Tibial artery (tissue), 4 donors: Measurements from ENCODE around the gene KRT34.

Experiments used
- DNase-seq, 2 donors: peaks; one replicate each; pipeline ENCODE4 v3.0.0-alpha.2; 2019
- H3K27ac ChIP-seq, 2 donors: fragments of 200-600 bp; sonication (generic) in 1 of 2; 1 replicate in 1 of 2; 2 replicates in 1 of 2; pipeline ENCODE4 v1.5.1; 2018 to 2019; ENCODE audit warnings: mild to moderate bottlenecking in 1 of 2
- H3K27me3 ChIP-seq, 2 donors: fragments of 200-600 bp; sonication (generic) in 1 of 2; one replicate each; pipeline versions ENCODE4 v1.5.1 to v1.6.0; 2016 to 2019
- H3K36me3 ChIP-seq, 3 donors: fragments of 200-600 bp; sonication (generic) in 2 of 3; one replicate each; pipeline ENCODE4 v1.5.1; 2016 to 2019; ENCODE audit warnings: mild to moderate bottlenecking in 2 of 3
- H3K4me1 ChIP-seq, 4 donors: fragments of 200-600 bp; sonication (generic) in 2 of 4; 1 replicate in 3 of 4; 2 replicates in 1 of 4; pipeline ENCODE4 v1.5.1; 2016 to 2019
- H3K4me3 ChIP-seq, 2 donors: fragments of 200-600 bp; sonication (generic) in 1 of 2; 1 replicate in 1 of 2; 2 replicates in 1 of 2; pipeline ENCODE4 v1.5.1; 2018 to 2019; ENCODE audit warnings: mild to moderate bottlenecking in 2 of 2
- H3K9me3 ChIP-seq, 3 donors: fragments of 200-600 bp; sonication (generic) in 1 of 3; one replicate each; pipeline ENCODE4 v1.5.1; 2016 to 2019
- intact Hi-C: fragments of 100-400 bp; cut with DNase I; formaldehyde crosslinking; loops from one replicate; pipeline ENCODE4 v1.15.0; 2023; ENCODE audit warnings: low total_unique reads
- TF ChIP-seq, protein P1 (sequence below), 2 experiments: fragments of 200-600 bp in 1 of 2; fragments of 450-650 bp in 1 of 2; IDR thresholded peaks; one replicate each; pipeline ENCODE4 v1.5.1; 2017 to 2019; ENCODE audit warnings: antibody characterized with exemption in 2 of 2, mild to moderate bottlenecking in 1 of 2, moderate library complexity in 1 of 2

The KRT34 gene

DNA sequence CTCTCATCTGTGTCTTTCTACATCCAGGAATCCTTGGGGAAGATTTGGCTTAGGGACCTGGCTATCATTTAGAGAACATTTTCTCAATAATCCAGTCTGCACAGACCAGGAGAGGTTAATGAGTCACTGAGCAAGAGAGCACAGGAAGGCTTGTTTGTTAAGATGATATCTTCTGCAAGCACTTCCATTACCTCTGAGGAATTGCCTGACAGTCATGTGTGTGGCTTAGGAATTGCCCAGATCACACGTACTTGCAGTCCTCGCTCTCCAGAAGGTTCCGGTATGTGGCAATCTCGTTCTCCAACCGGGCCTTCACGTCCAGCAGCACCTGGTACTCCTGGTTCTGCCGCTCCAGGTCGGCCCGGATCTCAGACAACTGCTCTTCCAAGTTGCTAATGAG is 39.0 kb upstream of the KRT34 start:
- Histone ChIP-seq H3K4me1 (peaks cover 0 to 17% (median 9%) of the 10 kb centered on the region in 4 donors), H3K27me3 (no peaks in the 10 kb centered on the region), H3K27ac (no peak overlapping the region), H3K36me3 (no peaks in the 10 kb centered on the region), H3K4me3 (no peak overlapping the region), H3K9me3 (no peaks in the 10 kb centered on the region)
- TF ChIP-seq, protein P1, sequence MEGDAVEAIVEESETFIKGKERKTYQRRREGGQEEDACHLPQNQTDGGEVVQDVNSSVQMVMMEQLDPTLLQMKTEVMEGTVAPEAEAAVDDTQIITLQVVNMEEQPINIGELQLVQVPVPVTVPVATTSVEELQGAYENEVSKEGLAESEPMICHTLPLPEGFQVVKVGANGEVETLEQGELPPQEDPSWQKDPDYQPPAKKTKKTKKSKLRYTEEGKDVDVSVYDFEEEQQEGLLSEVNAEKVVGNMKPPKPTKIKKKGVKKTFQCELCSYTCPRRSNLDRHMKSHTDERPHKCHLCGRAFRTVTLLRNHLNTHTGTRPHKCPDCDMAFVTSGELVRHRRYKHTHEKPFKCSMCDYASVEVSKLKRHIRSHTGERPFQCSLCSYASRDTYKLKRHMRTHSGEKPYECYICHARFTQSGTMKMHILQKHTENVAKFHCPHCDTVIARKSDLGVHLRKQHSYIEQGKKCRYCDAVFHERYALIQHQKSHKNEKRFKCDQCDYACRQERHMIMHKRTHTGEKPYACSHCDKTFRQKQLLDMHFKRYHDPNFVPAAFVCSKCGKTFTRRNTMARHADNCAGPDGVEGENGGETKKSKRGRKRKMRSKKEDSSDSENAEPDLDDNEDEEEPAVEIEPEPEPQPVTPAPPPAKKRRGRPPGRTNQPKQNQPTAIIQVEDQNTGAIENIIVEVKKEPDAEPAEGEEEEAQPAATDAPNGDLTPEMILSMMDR (IDR thresholded peaks at IDR 0.05) = no peak
- intact Hi-C loops = no loop called here
- DNase-seq = no peak

DNA sequence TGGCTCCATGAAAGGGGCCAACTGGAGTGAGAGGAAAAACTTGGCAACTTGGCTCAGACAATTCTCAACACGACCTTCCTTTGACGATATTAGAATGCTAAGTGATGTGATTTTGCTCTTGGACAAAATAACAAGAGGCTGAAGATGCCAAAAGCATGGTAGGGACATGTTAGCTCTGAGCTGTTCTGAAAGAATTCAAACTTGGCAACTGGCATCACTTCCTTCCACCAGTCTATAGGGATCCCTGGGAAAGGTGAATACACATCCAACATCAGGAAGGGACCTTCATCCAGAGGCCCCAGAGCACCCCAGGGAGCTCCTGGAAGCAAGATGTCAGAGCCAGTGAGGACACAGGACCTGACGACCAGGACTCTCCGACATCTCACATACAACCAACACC is 38.0 kb upstream of the KRT34 start:
- Histone ChIP-seq H3K36me3 (no peaks in the 10 kb centered on the region), H3K4me3 (no peak overlapping the region), H3K27ac (no peak overlapping the region), H3K4me1 (peaks cover 0 to 24% (median 12%) of the 10 kb centered on the region in 4 donors), H3K9me3 (no peaks in the 10 kb centered on the region), H3K27me3 (no peaks in the 10 kb centered on the region)
- intact Hi-C loops = no loop called here
- TF ChIP-seq, protein P1 (IDR thresholded peaks at IDR 0.05) = no peak
- DNase-seq = no peak

DNA sequence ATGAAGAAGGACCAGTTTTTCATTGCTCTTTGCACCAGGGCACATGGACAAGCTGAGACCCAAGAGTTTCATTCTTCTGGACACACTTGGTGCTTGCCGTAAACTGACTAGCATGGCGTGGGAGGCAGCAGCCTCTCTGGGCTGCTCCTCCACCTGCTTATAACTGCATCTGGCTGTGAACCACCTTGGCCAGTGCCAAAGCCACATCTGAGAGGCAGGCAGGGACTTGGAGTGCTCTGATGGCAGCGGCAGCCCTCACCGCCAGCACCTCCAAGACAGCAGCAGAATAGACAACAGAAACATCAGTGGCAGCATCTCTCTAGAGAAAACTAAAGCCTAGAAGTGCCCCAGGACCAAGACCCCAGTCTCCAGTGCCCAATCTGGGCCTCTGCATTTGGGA is 37.6 kb upstream of the KRT34 start:
- H3K4me1 ChIP-seq = peaks cover 0 to 24% (median 12%) of the 10 kb centered on the region in 4 donors
- H3K27ac ChIP-seq = no peak overlapping the region
- H3K4me3 ChIP-seq = no peak overlapping the region
- H3K9me3 ChIP-seq = no peaks in the 10 kb centered on the region
- intact Hi-C loops = no loop called here
- TF ChIP-seq, protein P1 (IDR thresholded peaks at IDR 0.05) = no peak
- DNase-seq = no peak
- H3K27me3 ChIP-seq = no peaks in the 10 kb centered on the region
- H3K36me3 ChIP-seq = no peaks in the 10 kb centered on the region

DNA sequence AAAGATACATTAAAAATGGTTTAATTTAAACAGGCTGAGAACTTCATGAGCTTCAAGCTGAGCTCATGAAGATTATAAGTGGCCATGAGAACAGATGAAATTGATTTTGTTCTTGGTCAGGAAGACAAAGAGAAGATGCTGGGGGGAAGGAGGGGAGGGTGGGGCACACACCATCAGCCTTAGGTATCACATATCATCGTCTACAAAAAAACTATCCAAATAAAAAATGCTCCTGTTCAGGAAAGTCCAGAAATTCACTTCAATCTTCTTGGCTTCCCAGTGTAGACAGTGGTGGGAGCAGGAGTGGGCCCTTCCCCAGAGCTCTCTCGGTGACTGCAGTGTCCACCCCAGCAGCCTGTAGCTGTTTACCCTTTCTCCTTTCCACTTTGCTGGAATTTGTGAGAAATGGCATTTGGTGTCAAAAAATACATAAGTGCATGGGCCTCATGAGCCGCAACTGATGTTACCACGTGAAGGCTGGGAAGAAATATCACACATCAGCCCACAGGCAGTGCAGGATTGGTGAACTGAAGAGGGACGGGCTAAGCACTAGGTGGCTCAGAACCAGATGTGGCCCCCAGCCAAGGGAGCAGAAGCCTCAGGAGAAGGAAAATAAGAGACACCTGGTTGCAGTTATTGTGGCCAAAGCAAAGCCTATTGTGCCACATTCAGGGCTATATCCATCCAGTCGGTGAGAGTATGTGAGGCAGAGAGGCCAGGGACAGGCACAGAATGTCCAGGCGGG is 36.2 kb upstream of the KRT34 start:
- Histone ChIP-seq H3K27ac (no peak overlapping the region), H3K27me3 (no peaks in the 10 kb centered on the region), H3K9me3 (no peaks in the 10 kb centered on the region), H3K4me1 (peaks cover 0 to 24% (median 12%) of the 10 kb centered on the region in 4 donors), H3K36me3 (no peaks in the 10 kb centered on the region), H3K4me3 (no peak overlapping the region)
- intact Hi-C loops = no loop called here
- TF ChIP-seq, protein P1 (IDR thresholded peaks at IDR 0.05) = no peak
- DNase-seq = no peak

DNA sequence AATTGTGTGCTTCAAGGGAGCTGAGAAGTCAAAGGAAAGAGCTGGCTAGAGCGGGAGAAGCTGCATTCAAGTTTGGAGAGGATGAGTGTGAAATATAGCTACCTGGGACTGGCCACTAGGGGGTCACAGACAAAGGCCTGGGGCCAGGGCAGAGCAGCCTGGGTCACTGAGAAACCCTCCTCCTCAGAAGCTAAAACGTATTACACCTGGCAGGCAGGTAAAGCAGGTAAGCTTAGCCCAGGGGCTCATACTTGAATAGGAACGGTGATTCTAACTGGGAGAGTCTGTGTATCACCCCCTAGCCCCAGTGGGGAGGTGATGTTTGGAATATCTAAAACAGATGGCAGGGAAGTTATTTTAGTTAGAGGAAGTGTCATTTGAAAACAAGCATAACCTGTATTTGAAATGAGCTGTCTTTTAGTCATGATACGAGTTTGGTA is 35.5 kb upstream of the KRT34 start:
- intact Hi-C loops = no loop called here
- Histone ChIP-seq H3K27me3 (no peaks in the 10 kb centered on the region), H3K9me3 (no peaks in the 10 kb centered on the region), H3K27ac (no peak overlapping the region), H3K4me1 (peaks cover 0 to 24% (median 12%) of the 10 kb centered on the region in 4 donors), H3K36me3 (no peaks in the 10 kb centered on the region), H3K4me3 (no peak overlapping the region)
- no peak for DNase-seq
- TF ChIP-seq, protein P1 (IDR thresholded peaks at IDR 0.05) = no peak
